GM12878 (cell line): ENCODE data around the gene LBX1. TPM values are rescaled to one million over a fixed set of nuclear protein-coding genes. Genes with fewer than 3 reads are reported as not detected.

Experiments used
- ATAC-seq: fragments of 200-7000 bp; cut with Tn5 transposase; 3 replicates; pipeline ENCODE4 v1.9.1; 2020; ENCODE audit warnings: mild to moderate bottlenecking, moderate library complexity
- BruUV-seq: library from RNA; stranded (reverse); fragments of 400-500 nt; replicated peaks from 2 replicates; lab custom pipeline; 2021; lab: Mats Ljungman, UMichigan
- CTCF ChIA-PET: fragments of 300-600 bp; sonication (Branson Sonifier 250); formaldehyde crosslinking; extraction: SDS; loops from one replicate; lab custom pipeline; 2021; ENCODE audit warnings: inconsistent platforms; lab: Yijun Ruan, JAX
- POLR2A ChIA-PET: fragments of 350-600 bp; formaldehyde crosslinking; extraction: SDS; loops from one replicate; lab custom pipeline; 2021; ENCODE audit warnings: inconsistent platforms; lab: Charles Lee
- RAD21 ChIA-PET: fragments of 300-600 bp; sonication (Branson Sonifier 250); formaldehyde crosslinking; loops from one replicate; lab custom pipeline; 2023; ENCODE audit warnings: antibody characterized with exemption; ENCODE audit not compliant: unreplicated experiment; lab: Charles Lee
- SMC1A ChIA-PET: fragments of 300-600 bp; sonication (Branson Sonifier 250); formaldehyde crosslinking; loops from one replicate; lab custom pipeline; 2023; ENCODE audit not compliant: unreplicated experiment, uncharacterized antibody; lab: Charles Lee
- DNase-seq: peaks from one replicate; pipeline ENCODE4 v3.0.0-alpha.2; 2011; ENCODE audit warnings: low read depth, low spot score
- FAIRE-seq: peaks from 3 replicates; lab custom pipeline; 2011; peaks lifted over from hg19 to GRCh38; lab: Jason Lieb, UNC
- H2AFZ ChIP-seq: 2 replicates; pipeline ENCODE4 v1.6.0; 2011; ENCODE audit warnings: low read depth, low read length, control low read depth; ENCODE audit not compliant: control insufficient read depth
- H3K27ac ChIP-seq: 2 replicates; pipeline ENCODE4 v1.5.1; 2011; ENCODE audit warnings: control low read depth; ENCODE audit not compliant: control insufficient read depth, insufficient read depth
- H3K27me3 ChIP-seq, 2 experiments: replicated peaks in 1 of 2; 2 replicates each; pipeline versions ENCODE4 v1.6.0 to v1.6.1; 2011; ENCODE audit warnings: low read length in 1 of 2; ENCODE audit not compliant: control insufficient read depth in 2 of 2, insufficient read depth in 2 of 2
- H3K36me3 ChIP-seq, 2 experiments: 2 replicates each; pipeline ENCODE4 v1.5.1; 2011; ENCODE audit warnings: low read length in 1 of 2; ENCODE audit not compliant: control insufficient read depth in 2 of 2, insufficient read depth in 2 of 2
- H3K4me1 ChIP-seq: 2 replicates; pipeline ENCODE4 v1.6.1; 2011; ENCODE audit warnings: mild to moderate bottlenecking, low read length, moderate library complexity, mixed read lengths; ENCODE audit not compliant: control insufficient read depth, insufficient read depth
- H3K4me2 ChIP-seq: 2 replicates; pipeline ENCODE4 v1.6.0; 2011; ENCODE audit warnings: control low read depth; ENCODE audit not compliant: control insufficient read depth, insufficient read depth
- H3K4me3 ChIP-seq: fragments of 200-600 bp; sonication (generic); 2 replicates; pipeline ENCODE4 v1.5.1; 2016
- H3K79me2 ChIP-seq: 2 replicates; pipeline ENCODE4 v1.6.0; 2011; ENCODE audit warnings: low read length; ENCODE audit not compliant: control insufficient read depth, insufficient read depth
- H3K9ac ChIP-seq: 2 replicates; pipeline ENCODE4 v1.8.0; 2011; ENCODE audit warnings: low read length, control low read depth, mixed read lengths; ENCODE audit not compliant: control insufficient read depth, insufficient read depth
- H3K9me3 ChIP-seq: replicated peaks from 3 replicates; pipeline ENCODE4 v1.5.1; 2011; ENCODE audit warnings: mild to moderate bottlenecking, low read length; ENCODE audit not compliant: control insufficient read depth, insufficient read depth
- H4K20me1 ChIP-seq: 2 replicates; pipeline ENCODE4 v1.6.0; 2011; ENCODE audit not compliant: control insufficient read depth, insufficient read depth
- ATF7 ChIP-seq: fragments of 450-650 bp; IDR thresholded peaks from 2 replicates; pipeline ENCODE4 v1.6.1; 2016; ENCODE audit warnings: low read depth, mild to moderate bottlenecking
- BACH1 ChIP-seq: fragments of 450-650 bp; IDR thresholded peaks from 2 replicates; pipeline ENCODE4 v1.6.1; 2017; ENCODE audit warnings: mild to moderate bottlenecking, borderline replicate concordance
- CBX5 ChIP-seq: sonication (generic); IDR thresholded peaks from 2 replicates; pipeline ENCODE4 v1.6.1; 2016; ENCODE audit warnings: low read depth, moderate library complexity, mild to moderate bottlenecking, inconsistent platforms
- KAT2A ChIP-seq: conservative IDR thresholded peaks from 2 replicates; pipeline ENCODE4 v1.6.1; 2011; ENCODE audit warnings: low read depth, low read length; ENCODE audit not compliant: control insufficient read depth
- NFIC ChIP-seq: IDR thresholded peaks from 2 replicates; pipeline ENCODE4 v1.6.1; 2012; ENCODE audit warnings: low read depth, mild to moderate bottlenecking, inconsistent platforms, low read length, moderate library complexity
- RAD21 ChIP-seq: IDR thresholded peaks from 2 replicates; pipeline ENCODE4 v1.6.1; 2011; ENCODE audit warnings: mild to moderate bottlenecking, low read depth, low read length, moderate library complexity; ENCODE audit not compliant: insufficient read depth
- RB1 ChIP-seq: fragments of 450-650 bp; formaldehyde crosslinking; IDR thresholded peaks from 2 replicates; pipeline ENCODE4 v1.6.1; 2017; ENCODE audit warnings: mild to moderate bottlenecking, borderline replicate concordance
- RUNX3 ChIP-seq: IDR thresholded peaks from 2 replicates; pipeline ENCODE4 v1.6.1; 2012; ENCODE audit warnings: low read length, inconsistent platforms
- SIX5 ChIP-seq: IDR thresholded peaks from 2 replicates; pipeline ENCODE4 v1.6.1; 2011; ENCODE audit warnings: mild to moderate bottlenecking, low read depth, low read length, moderate library complexity; ENCODE audit not compliant: severe bottlenecking
- SRF ChIP-seq, 2 experiments: IDR thresholded peaks; 2 replicates each; pipeline ENCODE4 v1.6.1; 2011; ENCODE audit warnings: low read depth in 2 of 2, low read length in 2 of 2, mild to moderate bottlenecking in 1 of 2, moderate library complexity in 1 of 2
- TAF1 ChIP-seq: IDR thresholded peaks from 2 replicates; pipeline ENCODE4 v1.6.1; 2011; ENCODE audit warnings: mild to moderate bottlenecking, low read depth, low read length, borderline replicate concordance
- USF2 ChIP-seq: IDR thresholded peaks from 2 replicates; pipeline ENCODE4 v1.6.1; 2011; ENCODE audit warnings: low read depth, low read length, improper control_type of control experiment, borderline replicate concordance
- WGBS: methylation state at CpG from one replicate; pipeline ENCODE4 v1.1.6; 2016; ENCODE audit warnings: low lambda C conversion rate; ENCODE audit not compliant: insufficient replicate concordance, insufficient coverage; ENCODE audit errors: missing lambda C conversion rate; 5-methylcytosine and 5-hydroxymethylcytosine counted together
- in situ Hi-C: fragments of 300-500 bp; cut with MboI; formaldehyde crosslinking; loops from 9 replicates; pipeline ENCODE4 v1.14.3; 2018; ENCODE audit warnings: mixed read lengths
- intact Hi-C: fragments of 100-400 bp; cut with micrococcal nuclease; formaldehyde crosslinking; loops from one replicate; pipeline ENCODE4 v1.14.2; 2022; ENCODE audit not compliant: unreplicated experiment
- polyA plus RNA-seq, 11 experiments: library from polyadenylated mRNA; depleted of rRNA in 4 of 11; unstranded in 6 of 11; stranded (reverse) in 5 of 11; fragments of >200 nt; fragmentation: Nextera tagmentation in 4 of 11; fragmentation: Illumina TruSeq in 1 of 11; extraction: Ambion mirVana in 4 of 11; extraction: Trizol in 1 of 11; gene quantifications; 1 replicate in 1 of 11; 2 replicates in 10 of 11; pipeline versions ENCODE4 v1.2.1 to v1.2.3, GENCODE V29; 2011 to 2016; ENCODE audit warnings: inconsistent platforms in 2 of 11, missing spikeins in 2 of 11, low read depth in 1 of 11
- total RNA-seq, 4 experiments: library from RNA; depleted of rRNA in 3 of 4; stranded (reverse); fragments of >200 nt in 3 of 4; fragmentation: Illumina TruSeq in 1 of 4; extraction: Trizol in 1 of 4; gene quantifications; 2 replicates each; pipeline versions ENCODE4 v1.2.1 to v1.2.3, GENCODE V29; 2013 to 2021
- TF ChIP-seq, protein P1 (sequence below): fragments of 450-650 bp; IDR thresholded peaks from 2 replicates; pipeline ENCODE4 v1.6.1; 2017; ENCODE audit warnings: low read depth, mild to moderate bottlenecking, moderate library complexity

LBX1 gene
- total and polyA plus RNA-seq, 10 of the 15 experiments (the other 5 are each of a cell fraction or from before 2014, with no cell fraction given), result not detected

- H3K27me3 ChIP-seq, result peaks cover 36 to 42% of the 10 kb centered on the region in 2 experiments
- POLR2A ChIA-PET, result no interaction called here
- CTCF ChIA-PET, result interaction anchor here (1.9 kb wide), 1 partner anchor 18 kb away, joined by 8 read pairs; no protein-coding TSS in a partner anchor
These were observed 2.8 kb upstream of the LBX1 start for GRCh38 chr10:101231912-101232689.

More at GRCh38 chr10:101231912-101232689, 2.8 kb upstream of the LBX1 start:
- FAIRE-seq, result no peak
- in situ Hi-C loops (no loop called here), intact Hi-C loops (no loop called here)
- SMC1A ChIA-PET, result no interaction called here
- Histone ChIP-seq H2AFZ (no peak overlapping the region), H3K9me3 (no peaks in the 10 kb centered on the region; the same call in 2 of the 3 replicates), H3K36me3 (no peaks in the 10 kb centered on the region), H3K27ac (no peak overlapping the region), H3K4me1 (no peaks in the 10 kb centered on the region), H3K4me3 (no peak overlapping the region), H4K20me1 (no peaks in the 10 kb centered on the region), H3K79me2 (no peaks in the 10 kb centered on the region)
- RAD21 ChIA-PET, result no interaction called here
- no TSS peak for BruUV-seq
- TF ChIP-seq RUNX3 (no peak), SRF (IDR thresholded peaks at IDR 0.05; ENCODE audit: low read depth in 2 of 2, low read length in 2 of 2) (no peak), CBX5 (no peak), SIX5 (no peak), ATF7 (no peak), KAT2A (no peak), RB1 (no peak), BACH1 (no peak), TAF1 (no peak), RAD21 (no peak), NFIC (no peak), USF2 (no peak)
- TF ChIP-seq, protein P1, sequence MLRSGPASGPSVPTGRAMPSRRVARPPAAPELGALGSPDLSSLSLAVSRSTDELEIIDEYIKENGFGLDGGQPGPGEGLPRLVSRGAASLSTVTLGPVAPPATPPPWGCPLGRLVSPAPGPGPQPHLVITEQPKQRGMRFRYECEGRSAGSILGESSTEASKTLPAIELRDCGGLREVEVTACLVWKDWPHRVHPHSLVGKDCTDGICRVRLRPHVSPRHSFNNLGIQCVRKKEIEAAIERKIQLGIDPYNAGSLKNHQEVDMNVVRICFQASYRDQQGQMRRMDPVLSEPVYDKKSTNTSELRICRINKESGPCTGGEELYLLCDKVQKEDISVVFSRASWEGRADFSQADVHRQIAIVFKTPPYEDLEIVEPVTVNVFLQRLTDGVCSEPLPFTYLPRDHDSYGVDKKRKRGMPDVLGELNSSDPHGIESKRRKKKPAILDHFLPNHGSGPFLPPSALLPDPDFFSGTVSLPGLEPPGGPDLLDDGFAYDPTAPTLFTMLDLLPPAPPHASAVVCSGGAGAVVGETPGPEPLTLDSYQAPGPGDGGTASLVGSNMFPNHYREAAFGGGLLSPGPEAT, result no peak
- TF ChIP-seq, all 136 proteins: peak for 0
- WGBS, result 6% methylated on average over 12 of the region's 12 CpGs
- H3K4me2 ChIP-seq, result no peak overlapping the region
- no peak for ATAC-seq
- no peak for DNase-seq
- no peak overlapping the region for H3K9ac ChIP-seq
